Suprapubic skin (tissue), 4 donors: ENCODE measurements around the gene MORC4. TPM values are rescaled to one million over a fixed set of nuclear protein-coding genes. Genes with fewer than 3 reads are reported as not detected.

Experiments
- DNase-seq, 2 donors: peaks; one replicate each; pipeline ENCODE4 v3.0.0-alpha.2; 2019; ENCODE audit warnings: low spot score in 2 of 2
- H3K27ac ChIP-seq: fragments of 200-600 bp; sonication (generic); one replicate; pipeline ENCODE4 v1.5.1; 2019
- H3K27me3 ChIP-seq: fragments of 200-600 bp; sonication (generic); one replicate; pipeline ENCODE4 v1.5.1; 2019
- H3K36me3 ChIP-seq: fragments of 200-600 bp; sonication (generic); one replicate; pipeline ENCODE4 v1.5.1; 2019
- H3K4me1 ChIP-seq: fragments of 200-600 bp; sonication (generic); one replicate; pipeline ENCODE4 v1.5.1; 2019
- H3K4me3 ChIP-seq: fragments of 200-600 bp; sonication (generic); one replicate; pipeline ENCODE4 v1.5.1; 2019; ENCODE audit warnings: mild to moderate bottlenecking
- H3K9me3 ChIP-seq: fragments of 200-600 bp; sonication (generic); one replicate; pipeline ENCODE4 v1.5.1; 2019
- CTCF ChIP-seq, 2 donors: fragments of 200-600 bp in 1 of 2; fragments of 450-650 bp in 1 of 2; sonication (generic) in 1 of 2; IDR thresholded peaks; one replicate each; pipeline ENCODE4 v1.5.1; 2016 to 2019; ENCODE audit warnings: antibody characterized with exemption in 2 of 2, mild to moderate bottlenecking in 1 of 2, moderate library complexity in 1 of 2
- EP300 ChIP-seq: sonication (generic); formaldehyde crosslinking; IDR thresholded peaks from one replicate; pipeline ENCODE4 v1.6.1; 2017; ENCODE audit warnings: antibody characterized with exemption
- POLR2A ChIP-seq, 2 donors: fragments of 450-650 bp; IDR thresholded peaks; one replicate each; pipeline ENCODE4 v1.6.1; 2017; ENCODE audit warnings: antibody characterized with exemption in 2 of 2, mild to moderate bottlenecking in 2 of 2, moderate library complexity in 2 of 2
- POLR2AphosphoS5 ChIP-seq, 3 donors: sonication (generic); formaldehyde crosslinking; IDR thresholded peaks; one replicate each; pipeline ENCODE4 v1.6.1; 2017; ENCODE audit warnings: antibody characterized with exemption in 3 of 3
- WGBS: methylation state at CpG from one replicate; pipeline ENCODE4 v1.1.5; 2018; 5-methylcytosine and 5-hydroxymethylcytosine counted together
- total RNA-seq, 4 donors: library from RNA; depleted of rRNA; stranded (reverse); fragments of >200 nt; gene quantifications; one replicate each; pipeline ENCODE4 v1.1.0, GENCODE V29; 2016

The MORC4 gene
- total RNA-seq, 4 donors from 2014 or later: 17.4 to 33.2 (median 24.9) TPM

DNA sequence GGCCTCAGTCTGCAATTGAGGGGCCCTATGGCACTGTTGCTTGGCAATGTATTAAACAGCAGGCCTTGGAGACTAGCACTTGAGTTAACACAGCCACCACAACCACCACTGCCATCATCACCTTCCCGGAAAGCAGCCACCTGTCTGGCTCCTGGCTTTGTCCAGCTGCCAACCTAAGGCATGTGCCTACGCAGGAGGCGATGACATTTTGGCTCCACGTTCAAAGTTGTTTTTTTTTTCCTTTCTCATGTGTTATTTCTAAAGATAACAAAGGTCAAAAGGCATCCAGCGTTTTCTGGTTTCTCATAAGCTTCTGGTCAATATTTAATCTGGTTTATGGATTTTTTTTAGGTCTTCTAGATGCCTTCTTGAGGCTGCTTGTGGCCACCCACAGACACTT lies 72.3 kb downstream of the MORC4 start:
- no peaks in the 10 kb centered on the region for H3K36me3 ChIP-seq
- no peak overlapping the region for H3K27ac ChIP-seq
- no peaks in the 10 kb centered on the region for H3K4me1 ChIP-seq
- 63% methylated on average over 5 of the region's 5 CpGs for WGBS
- no peaks in the 10 kb centered on the region for H3K27me3 ChIP-seq
- H3K9me3 ChIP-seq: no peaks in the 10 kb centered on the region
- H3K4me3 ChIP-seq: no peak overlapping the region
- no peak for DNase-seq
- TF ChIP-seq POLR2A (IDR thresholded peaks at IDR 0.05) (no peak), POLR2AphosphoS5 (IDR thresholded peaks at IDR 0.05) (no peak), CTCF (IDR thresholded peaks at IDR 0.05) (no peak), EP300 (no peak)

DNA sequence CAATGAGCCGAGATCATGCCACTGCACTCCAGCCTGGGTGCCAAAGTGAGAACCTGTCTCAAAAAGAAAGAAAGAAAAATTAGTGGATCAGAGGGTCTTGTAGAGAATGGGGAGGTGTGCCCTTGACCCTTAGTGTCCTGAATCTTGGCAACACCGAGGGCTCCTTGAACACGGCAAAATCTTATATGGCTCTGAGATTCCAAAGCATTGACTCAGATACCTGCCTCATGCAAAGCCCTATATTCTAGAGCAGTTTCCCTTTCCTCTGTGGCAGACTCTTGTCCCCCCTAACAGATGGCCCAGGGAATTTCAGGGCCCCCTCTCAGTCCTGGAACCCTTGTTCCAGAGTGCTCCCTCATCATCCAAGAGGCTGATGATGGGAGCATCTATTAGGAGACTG lies 73.0 kb downstream of the MORC4 start:
- no peaks in the 10 kb centered on the region for H3K9me3 ChIP-seq
- no peaks in the 10 kb centered on the region for H3K27me3 ChIP-seq
- WGBS: 96% methylated on average over 3 of the region's 3 CpGs
- H3K36me3 ChIP-seq: no peaks in the 10 kb centered on the region
- H3K4me1 ChIP-seq: no peaks in the 10 kb centered on the region
- H3K4me3 ChIP-seq: no peak overlapping the region
- TF ChIP-seq CTCF (IDR thresholded peaks at IDR 0.05) (no peak), EP300 (no peak), POLR2A (IDR thresholded peaks at IDR 0.05) (no peak), POLR2AphosphoS5 (IDR thresholded peaks at IDR 0.05) (no peak)
- no peak overlapping the region for H3K27ac ChIP-seq
- no peak for DNase-seq

DNA sequence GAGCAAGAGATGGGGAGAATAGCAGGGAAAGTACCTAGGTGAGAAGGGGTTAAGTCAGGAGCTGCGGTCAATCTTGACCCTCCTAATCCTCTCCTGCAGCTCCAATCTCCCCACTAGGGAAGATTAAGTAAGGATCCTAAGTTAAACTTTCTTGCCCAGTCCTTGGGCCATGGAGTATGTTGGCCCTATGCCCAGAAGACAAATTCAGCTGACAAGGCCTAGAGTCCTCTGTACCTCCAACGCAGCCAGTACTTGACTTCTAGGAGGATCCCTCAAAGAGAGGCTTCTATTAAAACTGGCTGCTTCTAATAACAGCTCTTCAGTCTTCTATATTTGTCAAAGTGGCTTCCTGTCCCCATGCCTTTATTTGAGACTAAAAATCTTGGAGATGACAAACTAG lies 78.4 kb downstream of the MORC4 start:
- DNase-seq: no peak
- H3K27me3 ChIP-seq: no peaks in the 10 kb centered on the region
- no peak overlapping the region for H3K4me3 ChIP-seq
- TF ChIP-seq POLR2A (IDR thresholded peaks at IDR 0.05) (no peak), CTCF (IDR thresholded peaks at IDR 0.05) (no peak), POLR2AphosphoS5 (IDR thresholded peaks at IDR 0.05) (no peak), EP300 (no peak)
- H3K9me3 ChIP-seq: no peaks in the 10 kb centered on the region
- 75% methylated on average over 2 of the region's 2 CpGs for WGBS
- H3K4me1 ChIP-seq: no peaks in the 10 kb centered on the region
- no peak overlapping the region for H3K27ac ChIP-seq
- no peaks in the 10 kb centered on the region for H3K36me3 ChIP-seq

DNA sequence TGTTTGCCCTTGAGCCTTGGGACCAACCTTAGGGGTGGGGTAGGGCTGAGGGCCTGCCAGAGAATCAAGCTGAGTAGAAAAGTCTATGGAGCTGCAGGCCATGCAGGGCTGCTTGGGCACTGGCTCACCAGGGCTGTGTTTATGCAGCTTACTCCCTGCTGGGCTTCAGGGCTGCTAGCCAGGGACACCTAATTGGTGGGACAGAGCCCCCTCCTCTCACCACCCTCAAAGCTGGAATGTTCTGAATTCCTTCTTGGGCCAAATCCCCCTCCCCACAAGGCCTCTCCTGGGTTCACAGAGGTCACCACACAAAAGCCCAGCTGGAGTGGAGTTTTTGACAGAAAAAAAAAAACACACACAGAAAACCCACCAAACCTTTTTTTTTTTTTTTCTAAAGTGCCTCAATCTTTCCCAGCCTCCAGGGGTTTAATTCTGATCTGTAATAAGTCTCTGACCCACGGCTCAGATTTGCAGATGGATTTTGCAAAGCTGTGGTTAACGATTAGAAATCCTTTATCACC lies 80.0 kb downstream of the MORC4 start, which contains the start of gene CLDN2:
CLDN2 (plus strand) TSS at position 471 of the 521 bp plus-strand sequence. CDS start 7,827 bp downstream, outside the sequence.
- Histone ChIP-seq H3K27me3 (no peaks in the 10 kb centered on the region), H3K36me3 (no peaks in the 10 kb centered on the region), H3K4me3 (no peak within 1 kb of the TSS), H3K27ac (no peak within 1 kb of the TSS), H3K4me1 (no peaks in the 10 kb centered on the region), H3K9me3 (no peaks in the 10 kb centered on the region)
- WGBS: 69% methylated on average over 2 of the region's 2 CpGs
- DNase-seq: no peak
- TF ChIP-seq CTCF (IDR thresholded peaks at IDR 0.05) (no peak), POLR2AphosphoS5 (IDR thresholded peaks at IDR 0.05) (no peak), EP300 (no peak), POLR2A (IDR thresholded peaks at IDR 0.05) (no peak)

DNA sequence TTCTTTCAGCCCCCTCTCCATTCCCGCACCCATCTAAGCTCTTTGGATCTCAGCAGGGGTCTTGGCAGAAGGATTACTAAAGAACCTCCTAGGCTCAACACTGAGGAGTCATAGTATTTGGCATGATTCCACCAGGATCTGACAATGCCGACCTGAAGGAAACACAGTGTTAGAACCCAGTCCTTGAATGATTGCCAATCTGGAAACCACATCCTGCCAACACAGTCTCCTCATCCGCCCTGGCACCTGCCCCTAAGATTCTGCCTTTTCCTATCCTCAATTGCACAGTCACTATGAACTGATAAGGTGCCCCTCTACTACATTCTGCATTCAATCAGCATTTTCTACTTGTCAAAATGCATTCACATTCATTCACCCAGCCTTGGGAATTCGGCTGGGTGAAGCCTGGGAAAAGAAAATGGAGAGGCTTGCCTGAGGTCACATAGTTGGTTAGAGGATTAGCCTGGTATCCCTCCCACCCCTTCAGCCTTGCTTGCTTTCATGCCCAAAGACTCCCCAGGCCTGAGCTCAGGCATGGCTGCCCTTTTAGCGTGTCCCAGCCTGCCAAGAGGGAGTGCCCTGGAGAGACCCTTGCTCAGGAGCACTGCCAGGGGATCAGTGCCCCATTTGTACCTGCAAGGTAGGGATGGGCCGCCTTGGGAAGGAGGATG lies 82.0 kb downstream of the MORC4 start:
- DNase-seq: no peak
- H3K27ac ChIP-seq: no peak overlapping the region
- H3K36me3 ChIP-seq: no peaks in the 10 kb centered on the region
- TF ChIP-seq POLR2AphosphoS5 (IDR thresholded peaks at IDR 0.05): no peak
- no peak for TF ChIP-seq EP300
- no peak for TF ChIP-seq CTCF (IDR thresholded peaks at IDR 0.05)
- TF ChIP-seq POLR2A (IDR thresholded peaks at IDR 0.05): no peak
- no peaks in the 10 kb centered on the region for H3K9me3 ChIP-seq
- no peak overlapping the region for H3K4me3 ChIP-seq
- H3K4me1 ChIP-seq: no peaks in the 10 kb centered on the region
- no peaks in the 10 kb centered on the region for H3K27me3 ChIP-seq
- 49% methylated on average over 6 of the region's 6 CpGs for WGBS
